Bronchial epithelial cell (primary cell): ENCODE data around the gene FKRP. TPM values are rescaled to one million over a fixed set of nuclear protein-coding genes. Genes with fewer than 3 reads are reported as not detected.
A peak's percentile ranks its signal among the peaks of the same experiment; 100 is the strongest.

Experiments
- DNase-seq: peaks from one replicate; pipeline ENCODE4 v3.0.0-alpha.2; 2010; ENCODE audit warnings: low read depth
- FAIRE-seq: peaks from 2 replicates; lab custom pipeline; 2011; peaks lifted over from hg19 to GRCh38; lab: Jason Lieb, UNC
- H3K27me3 ChIP-seq: 2 replicates; pipeline ENCODE4 v1.5.1; 2011; ENCODE audit warnings: low read length; ENCODE audit not compliant: control insufficient read depth, insufficient read depth
- H3K36me3 ChIP-seq: 2 replicates; pipeline ENCODE4 v1.5.1; 2011; ENCODE audit warnings: low read length; ENCODE audit not compliant: control insufficient read depth, insufficient read depth
- H3K4me3 ChIP-seq: 2 replicates; pipeline ENCODE4 v1.5.1; 2011; ENCODE audit warnings: mild to moderate bottlenecking, low read depth, low read length, control low read depth
- total RNA-seq: library from RNA; depleted of rRNA; stranded (reverse); fragments of >200 nt; gene quantifications from 2 replicates; pipeline ENCODE4 v1.2.1, GENCODE V29; 2014
- TF ChIP-seq, protein P1 (sequence below): IDR thresholded peaks from 2 replicates; pipeline ENCODE4 v1.5.1; 2011; ENCODE audit warnings: mild to moderate bottlenecking, moderate library complexity, low read length, control low read depth, inconsistent platforms; ENCODE audit not compliant: insufficient read depth, severe bottlenecking

Gene FKRP
- total RNA-seq, 1 donor from 2014 or later: 5.8 TPM

DNA sequence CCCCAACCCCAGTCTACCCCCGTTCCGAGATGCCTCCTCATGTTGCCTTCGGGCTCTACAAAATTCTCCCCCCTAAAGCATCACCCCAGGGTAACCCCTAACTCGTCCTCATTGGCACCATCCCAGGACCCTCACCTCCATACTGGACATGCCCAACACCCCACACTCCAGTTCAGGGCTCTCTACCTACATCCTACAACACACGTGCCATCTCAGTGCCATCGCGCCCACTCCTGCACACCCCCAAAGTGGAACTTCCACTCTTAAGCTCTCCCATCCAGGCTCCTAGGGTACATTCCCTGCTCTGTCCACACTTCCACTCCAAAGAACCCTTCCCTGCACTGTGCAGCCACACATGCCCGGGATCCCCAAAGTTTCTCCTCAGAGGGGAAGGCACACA is 827 bp upstream of the FKRP start:
- DNase-seq (no peak), FAIRE-seq (no peak)
- Histone ChIP-seq H3K4me3 (peak overlapping the region; percentile 80), H3K27me3 (no peaks in the 10 kb centered on the region), H3K36me3 (peaks cover 5% of the 10 kb centered on the region)
- TF ChIP-seq, protein P1, sequence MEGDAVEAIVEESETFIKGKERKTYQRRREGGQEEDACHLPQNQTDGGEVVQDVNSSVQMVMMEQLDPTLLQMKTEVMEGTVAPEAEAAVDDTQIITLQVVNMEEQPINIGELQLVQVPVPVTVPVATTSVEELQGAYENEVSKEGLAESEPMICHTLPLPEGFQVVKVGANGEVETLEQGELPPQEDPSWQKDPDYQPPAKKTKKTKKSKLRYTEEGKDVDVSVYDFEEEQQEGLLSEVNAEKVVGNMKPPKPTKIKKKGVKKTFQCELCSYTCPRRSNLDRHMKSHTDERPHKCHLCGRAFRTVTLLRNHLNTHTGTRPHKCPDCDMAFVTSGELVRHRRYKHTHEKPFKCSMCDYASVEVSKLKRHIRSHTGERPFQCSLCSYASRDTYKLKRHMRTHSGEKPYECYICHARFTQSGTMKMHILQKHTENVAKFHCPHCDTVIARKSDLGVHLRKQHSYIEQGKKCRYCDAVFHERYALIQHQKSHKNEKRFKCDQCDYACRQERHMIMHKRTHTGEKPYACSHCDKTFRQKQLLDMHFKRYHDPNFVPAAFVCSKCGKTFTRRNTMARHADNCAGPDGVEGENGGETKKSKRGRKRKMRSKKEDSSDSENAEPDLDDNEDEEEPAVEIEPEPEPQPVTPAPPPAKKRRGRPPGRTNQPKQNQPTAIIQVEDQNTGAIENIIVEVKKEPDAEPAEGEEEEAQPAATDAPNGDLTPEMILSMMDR: no peak

DNA sequence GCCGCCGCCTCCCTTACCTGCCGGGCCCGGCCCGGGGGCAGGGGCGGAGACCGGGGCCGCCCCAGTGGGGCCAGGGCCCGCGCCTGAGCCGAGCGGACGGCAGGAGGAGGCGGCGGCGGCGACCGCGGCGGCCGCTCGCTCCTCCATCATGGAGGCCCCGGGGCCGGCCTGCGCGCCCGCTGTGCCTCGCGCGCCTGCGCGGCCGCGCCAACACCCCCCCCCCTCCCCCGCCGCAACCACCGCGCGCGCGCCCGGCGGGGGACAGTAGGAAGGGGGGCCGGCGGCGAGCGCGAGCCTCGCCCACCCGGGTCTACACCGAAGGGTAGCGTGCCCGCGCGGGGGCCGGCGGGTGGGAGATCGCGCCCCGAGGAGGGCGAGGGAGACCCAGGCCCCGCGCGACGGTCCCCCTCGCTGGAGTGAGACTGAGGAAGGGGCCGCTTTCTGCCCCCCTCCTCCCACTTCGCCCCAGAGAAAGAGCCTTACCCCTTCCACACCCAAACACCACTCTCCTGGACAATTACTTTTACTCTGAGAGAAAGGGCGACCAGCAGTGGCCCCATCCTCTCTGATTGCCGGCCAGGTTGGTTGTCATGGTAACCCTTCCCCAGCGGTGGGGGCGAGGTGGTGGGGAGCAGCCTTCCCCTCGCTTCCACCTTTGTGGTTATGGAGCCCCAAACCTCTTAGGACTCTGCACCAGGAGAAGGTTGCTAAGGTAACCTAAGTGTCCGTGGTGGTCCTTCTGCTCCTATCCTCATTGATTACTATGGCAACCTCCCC is 612 bp downstream of the FKRP start, which contains the start of gene STRN4:
Gene STRN4 (minus strand): TSS at position 170 of the 777 bp plus-strand sequence. CDS start 20 bp downstream, at position 150.
- peaks cover 2% of the 10 kb centered on the region for H3K36me3 ChIP-seq
- no peak for FAIRE-seq

DNA sequence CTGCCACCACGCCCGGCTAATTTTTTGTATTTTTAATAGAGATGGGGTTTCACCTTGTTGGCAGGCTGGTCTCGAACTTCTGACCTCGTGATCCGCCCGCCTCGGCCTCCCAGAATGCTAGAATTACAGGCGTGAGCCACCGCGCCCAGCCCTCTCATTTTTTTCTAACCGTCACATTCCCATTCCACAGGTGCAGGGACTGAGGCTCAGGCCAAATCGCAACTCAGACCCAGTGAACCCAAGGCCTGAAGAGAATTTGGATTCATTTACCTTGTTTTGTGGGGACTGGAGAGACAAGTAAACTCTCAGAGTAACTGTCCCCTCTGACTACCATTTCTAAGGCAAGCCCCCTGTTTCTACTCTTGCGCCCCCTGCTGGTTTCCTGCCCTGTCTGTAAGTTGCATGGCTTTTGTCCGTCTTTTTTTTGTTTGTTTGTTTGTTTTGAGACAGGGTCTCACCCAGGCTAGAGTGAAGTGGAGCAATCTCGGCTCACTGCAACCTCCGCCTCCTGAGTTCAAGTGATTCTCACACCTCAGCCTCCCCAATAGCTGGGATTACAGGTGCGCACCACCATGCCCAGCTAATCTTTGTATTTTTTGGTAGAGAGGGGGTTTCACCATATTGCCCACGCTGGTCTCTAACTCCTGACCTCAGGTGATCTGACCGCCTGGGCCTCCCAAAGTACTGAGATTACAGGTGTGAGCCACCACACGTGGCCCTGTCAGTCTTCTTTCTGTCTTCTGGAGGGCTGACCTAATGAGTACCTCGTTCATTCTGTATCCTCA is 2.7 kb downstream of the FKRP start:
- DNase-seq: peak; percentile 40
- Histone ChIP-seq H3K36me3 (peaks cover 3% of the 10 kb centered on the region), H3K27me3 (no peaks in the 10 kb centered on the region), H3K4me3 (no peak overlapping the region)
- TF ChIP-seq, protein P1: peak; percentile 75
- FAIRE-seq: no peak

More for the DNA sequence above, 612 bp downstream of the FKRP start, which contains the start of gene STRN4:
- Histone ChIP-seq H3K4me3 (peak within 1 kb of the TSS; percentile 80), H3K27me3 (no peaks in the 10 kb centered on the region)
- TF ChIP-seq, protein P1: no peak
- DNase-seq: no peak

DNA sequence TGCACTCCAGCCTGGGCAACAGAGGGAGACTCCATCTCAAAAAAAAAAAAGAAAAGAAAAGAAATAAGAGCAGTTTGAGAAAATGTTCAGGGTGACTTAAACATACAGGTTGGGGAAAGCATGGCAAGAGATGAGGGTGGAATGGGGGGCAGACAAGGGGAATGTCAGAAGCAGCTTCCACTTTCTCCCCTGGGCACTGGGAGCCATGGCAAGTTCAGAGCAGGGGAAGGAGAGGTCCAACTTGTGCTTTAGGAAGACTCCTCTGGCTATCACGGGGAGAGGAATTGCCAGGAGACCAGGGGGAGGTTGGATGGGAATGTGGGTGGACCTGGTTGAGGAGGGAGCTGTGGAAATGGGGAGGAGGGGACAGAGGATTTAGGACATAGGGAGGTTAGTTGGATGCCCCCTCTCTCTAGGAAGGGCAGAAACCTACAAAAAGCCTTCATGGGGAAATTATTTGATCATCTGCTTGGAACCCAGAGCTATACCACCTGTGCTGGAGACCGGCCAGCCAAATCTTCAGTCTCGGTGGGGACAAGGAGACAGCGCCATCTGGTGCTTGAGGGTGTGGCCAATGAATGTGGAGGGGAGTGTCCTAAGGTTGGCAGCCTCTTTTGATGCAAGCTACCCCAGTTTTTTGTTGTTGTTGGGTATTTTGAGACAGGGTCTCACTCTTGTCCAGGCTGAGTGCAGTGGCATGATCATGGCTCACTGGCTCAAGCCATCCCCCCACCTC is 7.7 kb downstream of the FKRP start:
- H3K36me3 ChIP-seq: peaks cover 8% of the 10 kb centered on the region
- FAIRE-seq (no peak), DNase-seq (peak; percentile 38)
- no peak overlapping the region for H3K4me3 ChIP-seq
- TF ChIP-seq, protein P1: peak; percentile 73
- H3K27me3 ChIP-seq: no peaks in the 10 kb centered on the region

DNA sequence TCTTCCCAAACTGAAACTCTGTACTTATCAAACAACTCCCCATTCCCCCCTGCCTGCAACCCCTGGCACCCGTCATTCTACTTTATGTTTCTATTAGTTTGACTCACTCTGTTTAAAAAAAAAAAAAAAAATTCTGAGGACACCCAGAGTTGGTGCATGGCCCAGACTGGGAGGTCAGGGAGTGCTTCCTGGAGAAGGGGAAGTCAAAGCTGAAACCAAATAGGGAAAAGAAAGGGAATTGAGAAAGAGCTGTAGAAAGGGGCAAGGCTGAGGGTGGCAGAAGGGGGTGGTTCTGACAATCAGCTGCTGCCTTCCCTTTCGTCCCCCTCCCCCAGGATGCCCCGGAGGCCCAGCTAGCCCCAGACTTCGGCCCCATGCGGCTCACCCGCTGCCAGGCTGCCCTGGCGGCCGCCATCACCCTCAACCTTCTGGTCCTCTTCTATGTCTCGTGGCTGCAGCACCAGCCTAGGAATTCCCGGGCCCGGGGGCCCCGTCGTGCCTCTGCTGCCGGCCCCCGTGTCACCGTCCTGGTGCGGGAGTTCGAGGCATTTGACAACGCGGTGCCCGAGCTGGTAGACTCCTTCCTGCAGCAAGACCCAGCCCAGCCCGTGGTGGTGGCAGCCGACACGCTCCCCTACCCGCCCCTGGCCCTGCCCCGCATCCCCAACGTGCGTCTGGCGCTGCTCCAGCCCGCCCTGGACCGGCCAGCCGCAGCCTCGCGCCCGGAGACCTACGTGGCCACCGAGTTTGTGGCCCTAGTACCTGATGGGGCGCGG is 9.4 kb downstream of the FKRP start:
- TF ChIP-seq, protein P1: no peak
- no peak for FAIRE-seq
- Histone ChIP-seq H3K27me3 (no peaks in the 10 kb centered on the region), H3K36me3 (peaks cover 8% of the 10 kb centered on the region), H3K4me3 (no peak overlapping the region)
- no peak for DNase-seq
